ENCODE results near the gene RPL19.

The RPL19 gene

DNA sequence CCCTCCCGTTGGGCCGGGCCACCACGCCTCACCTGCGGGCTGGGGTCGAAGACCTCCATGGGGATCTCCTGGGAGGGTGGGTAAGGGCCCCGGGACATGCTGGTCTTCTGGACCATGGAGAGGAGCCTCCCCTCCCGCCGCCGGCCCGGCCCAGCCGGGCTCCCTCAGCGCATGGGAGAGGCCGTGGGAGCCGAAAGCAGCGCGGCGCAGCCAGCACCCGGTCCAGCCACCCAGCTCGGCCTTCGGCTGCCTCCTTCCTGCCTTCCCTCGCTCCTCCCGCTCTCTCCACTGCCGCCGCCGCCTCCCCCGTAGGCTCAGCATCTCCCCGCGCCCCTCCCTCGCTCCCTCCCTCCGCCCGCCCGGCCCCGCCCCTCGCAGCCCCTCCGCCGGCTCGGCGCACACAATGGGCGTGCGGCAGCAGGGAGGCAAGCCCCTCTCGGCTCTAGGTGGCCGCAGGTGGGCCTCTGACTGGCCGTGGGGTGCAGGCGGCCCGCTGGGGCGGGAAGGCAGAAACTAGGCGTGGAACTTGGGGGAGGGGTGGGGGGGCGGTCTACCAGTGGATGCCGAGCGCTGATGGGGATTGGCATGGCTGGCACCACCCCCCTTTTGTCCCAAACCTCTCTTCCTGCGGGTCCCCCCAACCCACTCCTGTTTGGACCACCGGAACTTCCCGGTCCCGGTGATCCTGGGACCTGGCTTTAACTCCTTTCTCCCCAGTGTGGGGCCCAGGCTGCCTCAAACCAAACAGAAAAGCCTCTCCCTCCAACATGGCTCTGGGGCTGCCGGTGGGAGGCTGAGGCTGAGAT lies 2.5 kb upstream of the RPL19 start, which contains the start of gene CACNB1:
TSS of gene CACNB1 (minus strand) at position 290 of the 806 bp plus-strand sequence. CDS start at position 116, 174 bp downstream.
- no peak for DNase-seq (ENCODE audit: low read depth, low spot score)

DNA sequence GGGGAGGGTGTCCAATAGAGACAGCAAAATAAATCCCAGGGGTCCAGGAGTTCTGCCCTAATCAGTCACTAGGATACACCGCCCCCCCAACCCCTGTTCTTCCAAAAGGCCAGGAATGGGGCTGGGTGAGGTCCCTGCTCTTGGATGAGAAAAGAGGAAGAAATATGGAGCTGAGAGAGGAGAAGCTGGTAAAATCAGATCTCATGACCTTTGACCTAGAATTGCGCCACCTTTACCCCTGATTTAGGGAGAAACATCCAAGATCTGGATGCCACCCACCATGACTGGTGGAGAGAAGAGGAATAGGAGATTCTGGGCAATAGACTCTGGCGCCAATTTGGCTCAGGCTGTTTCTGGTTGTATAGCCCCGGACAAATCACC lies 1.9 kb upstream of the RPL19 start:
- no peak for DNase-seq (ENCODE audit: low read depth, low spot score)

GRCh38 chr17:39199820-39200069 lies 338 bp upstream of the RPL19 start:
- DNase-seq (ENCODE audit: low read depth, low spot score): peak; percentile 83

DNA sequence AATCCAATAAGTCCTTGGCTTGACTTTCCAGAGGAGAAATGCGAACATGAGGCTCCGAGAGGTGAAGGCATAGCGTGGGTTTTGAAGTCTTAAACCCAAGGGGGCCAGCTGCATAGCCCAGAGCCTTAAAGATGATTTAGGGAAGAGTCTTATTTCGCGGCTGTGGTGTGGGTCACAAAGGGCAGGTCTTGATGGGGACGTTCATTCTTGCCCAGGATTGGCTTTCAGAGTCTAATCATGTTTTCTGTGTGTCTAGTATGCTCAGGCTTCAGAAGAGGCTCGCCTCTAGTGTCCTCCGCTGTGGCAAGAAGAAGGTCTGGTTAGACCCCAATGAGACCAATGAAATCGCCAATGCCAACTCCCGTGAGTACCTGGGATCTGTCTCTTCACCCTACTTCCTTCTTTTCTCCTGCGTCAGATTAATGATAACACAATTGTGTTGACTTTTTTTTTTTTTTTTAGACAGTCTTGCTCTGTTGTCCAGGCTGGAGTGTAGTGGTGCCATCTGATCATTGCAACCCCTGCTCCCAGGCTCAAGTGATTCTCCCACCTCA lies 951 bp downstream of the RPL19 start:
- DNase-seq (ENCODE audit: low read depth, low spot score): no peak

GRCh38 chr17:39204245-39204644 lies 4.2 kb downstream of the RPL19 start:
- no peak for DNase-seq (ENCODE audit: low read depth, low spot score)

GRCh38 chr17:39205112-39205526 lies 5.0 kb downstream of the RPL19 start:
- DNase-seq (ENCODE audit: low read depth, low spot score): no peak

DNA sequence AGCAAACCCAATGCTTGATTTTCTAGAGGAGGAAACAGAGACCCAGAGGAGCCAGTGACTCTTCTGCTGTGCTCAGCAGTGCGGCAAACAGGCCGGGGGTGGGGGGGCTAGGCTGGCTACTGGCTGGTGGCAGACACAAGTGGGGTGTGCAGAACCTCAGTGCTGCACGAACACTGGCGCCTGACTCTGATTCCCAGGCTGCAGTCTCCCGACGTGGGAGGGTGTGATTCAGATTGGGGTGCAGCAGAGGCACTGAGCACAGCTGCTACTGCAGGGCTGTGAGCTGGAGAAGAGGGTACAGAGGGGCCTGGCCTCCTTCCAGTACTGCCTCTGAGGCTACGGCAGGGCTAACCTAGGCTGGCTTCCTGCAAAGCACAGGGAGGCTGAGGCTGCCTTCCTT lies 8.1 kb downstream of the RPL19 start:
- no peak for DNase-seq (ENCODE audit: low read depth, low spot score)

GRCh38 chr17:39208893-39209292 lies 8.8 kb downstream of the RPL19 start:
- no peak for DNase-seq (ENCODE audit: low read depth, low spot score)

- DNase-seq (ENCODE audit: low read depth, low spot score): no peak
Measured at GRCh38 chr17:39209317-39210092, 9.4 kb downstream of the RPL19 start.

GRCh38 chr17:39210093-39210434 lies 10.0 kb downstream of the RPL19 start:
- no peak for DNase-seq (ENCODE audit: low read depth, low spot score)

DNA sequence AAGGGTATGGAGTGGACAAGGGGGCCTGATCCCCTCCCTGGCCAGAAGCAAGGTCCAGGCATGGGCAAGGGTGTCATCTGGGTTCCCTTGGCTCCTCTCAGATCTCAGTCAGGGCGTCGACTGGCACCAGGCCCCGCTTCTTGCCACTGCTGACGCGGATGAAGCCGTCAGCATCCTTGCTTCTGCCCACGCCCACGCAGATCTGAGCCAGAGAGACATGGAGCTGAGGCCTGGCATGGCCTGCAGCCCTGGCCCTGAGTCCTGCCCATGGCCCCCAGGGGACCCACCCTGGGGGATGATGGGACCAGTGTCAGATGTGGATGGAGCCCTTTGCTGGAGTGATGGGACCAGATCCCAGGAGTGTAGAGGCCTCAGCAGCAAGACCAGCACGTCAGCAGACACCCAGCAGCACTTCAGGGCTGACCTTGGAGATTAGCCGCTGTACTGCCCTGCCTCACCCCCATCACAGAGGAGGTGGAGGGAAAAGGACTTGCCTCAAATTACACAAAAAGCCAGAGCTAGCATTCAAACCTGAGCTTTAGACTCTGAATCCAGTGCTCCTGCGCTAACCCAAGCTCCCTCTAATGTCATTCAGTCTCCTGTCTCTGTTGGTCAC lies 12.2 kb downstream of the RPL19 start:
- DNase-seq (ENCODE audit: low read depth, low spot score): no peak

GRCh38 chr17:39212841-39213480 lies 12.9 kb downstream of the RPL19 start:
- DNase-seq (ENCODE audit: low read depth, low spot score): no peak

DNA sequence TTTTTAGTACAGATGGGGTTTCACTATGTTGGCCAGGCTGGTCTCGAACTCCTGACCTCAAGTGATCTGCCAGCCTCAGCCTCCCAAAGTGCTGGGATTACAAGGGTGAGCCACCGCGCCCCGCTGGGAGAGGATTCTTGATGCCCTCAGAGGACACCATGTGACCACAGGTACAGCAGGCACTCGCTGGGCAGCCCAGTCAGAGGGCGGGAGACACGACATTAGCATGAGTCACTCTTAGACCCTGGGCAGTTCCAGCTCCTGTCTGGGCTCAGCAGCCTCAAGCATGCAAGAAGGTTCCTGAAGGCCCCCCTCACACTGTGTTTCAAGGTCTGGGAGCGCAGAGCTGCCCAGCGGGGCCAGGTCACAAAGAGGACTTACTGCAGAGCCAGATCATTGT lies 13.8 kb downstream of the RPL19 start:
- DNase-seq (ENCODE audit: low read depth, low spot score): no peak

DNA sequence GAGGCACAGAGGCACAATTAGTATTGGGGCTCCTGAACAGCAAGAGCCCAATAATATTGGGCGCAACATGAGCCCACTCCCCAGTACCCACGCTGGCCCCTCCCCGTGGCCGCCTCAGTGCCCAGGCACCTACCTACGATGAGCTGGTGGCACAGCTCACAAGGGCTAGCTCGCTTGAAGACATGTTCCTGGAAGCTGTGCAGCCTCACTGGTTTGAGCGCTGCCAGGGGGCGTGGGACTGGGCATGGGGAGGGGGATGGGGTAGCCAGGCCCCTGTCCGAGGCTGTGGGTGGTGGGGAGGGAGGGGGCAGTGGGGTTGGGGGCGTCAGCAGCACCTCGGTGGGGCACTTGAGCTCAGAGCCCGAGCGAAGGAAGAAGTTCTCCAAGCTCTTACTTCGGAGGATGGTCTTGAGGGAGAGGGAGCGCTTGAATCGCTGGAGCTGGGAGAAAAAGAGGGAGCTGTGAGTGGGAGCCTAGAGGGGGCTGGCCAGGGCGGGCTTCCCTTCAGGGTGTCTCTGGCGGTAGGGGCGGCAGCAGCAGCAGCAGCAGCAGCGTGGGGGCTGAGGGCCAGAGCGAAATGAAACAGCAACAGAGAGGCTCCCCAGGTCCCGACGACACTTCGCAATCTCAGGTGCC lies 17.8 kb downstream of the RPL19 start:
- no peak for DNase-seq (ENCODE audit: low read depth, low spot score)

- DNase-seq (ENCODE audit: low read depth, low spot score): no peak
Measured at GRCh38 chr17:39218906-39219305, 18.8 kb downstream of the RPL19 start.

- DNase-seq (ENCODE audit: low read depth, low spot score): no peak
Measured at GRCh38 chr17:39219647-39220154, 19.6 kb downstream of the RPL19 start.

DNA sequence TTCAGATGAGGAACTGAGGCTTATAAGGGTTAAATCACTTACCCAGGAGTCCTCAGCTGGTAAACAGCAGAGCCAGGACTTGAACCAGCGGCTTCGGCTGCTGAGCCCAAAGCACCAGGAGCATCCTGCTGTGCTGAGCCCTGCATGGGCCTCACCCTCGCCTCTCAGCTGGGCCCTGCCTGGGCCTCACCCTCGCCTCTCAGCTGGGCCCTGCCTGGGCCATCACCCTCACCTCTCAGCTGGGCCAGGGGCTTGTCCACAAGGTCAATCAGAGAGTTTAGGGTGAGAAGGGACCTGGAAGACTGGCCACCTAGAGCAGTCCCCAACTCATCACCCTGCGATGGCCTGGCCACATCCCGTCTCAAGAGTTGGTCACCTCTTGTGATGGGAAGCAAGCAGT lies 21.5 kb downstream of the RPL19 start:
- no peak for DNase-seq (ENCODE audit: low read depth, low spot score)

- DNase-seq (ENCODE audit: low read depth, low spot score): no peak
Measured at GRCh38 chr17:39222151-39222550, 22.1 kb downstream of the RPL19 start.

- no peak for DNase-seq (ENCODE audit: low read depth, low spot score)
Measured at GRCh38 chr17:39222866-39223834, 23.1 kb downstream of the RPL19 start.

Measured in iPS DF 19.7 (cell line).